Renal pelvis (tissue), 4 donors: ENCODE data around the gene NOS1AP. TPM values are rescaled to one million over a fixed set of nuclear protein-coding genes. Genes with fewer than 3 reads are reported as not detected.
"Not testable (repeated sequence)": the region's sequence is repeated elsewhere in the genome, so short reads cannot be mapped to it uniquely, and the experiment has no call there.

ENCODE experiments used
- DNase-seq: peaks from one replicate; pipeline ENCODE4 v3.0.0-alpha.2; 2013
- polyA plus RNA-seq, 3 donors: library from polyadenylated mRNA; unstranded; fragments of 120-200 nt; gene quantifications; one replicate each; pipeline ENCODE4 v1.2.1, GENCODE V29; 2013; ENCODE audit not compliant: insufficient read length in 3 of 3

Gene NOS1AP
- polyA plus RNA-seq, 3 donors, result 9.6 to 14.1 (median 10.0) TPM

GRCh38 chr1:162329826-162330225 is 260.3 kb downstream of the NOS1AP start:
- DNase-seq, result no peak

GRCh38 chr1:162333991-162334390 is 264.5 kb downstream of the NOS1AP start:
- DNase-seq, result no peak

- DNase-seq, result no peak
These were observed 265.6 kb downstream of the NOS1AP start for GRCh38 chr1:162335126-162335525.

GRCh38 chr1:162336621-162337285 is 267.3 kb downstream of the NOS1AP start:
- DNase-seq, result no peak

DNA sequence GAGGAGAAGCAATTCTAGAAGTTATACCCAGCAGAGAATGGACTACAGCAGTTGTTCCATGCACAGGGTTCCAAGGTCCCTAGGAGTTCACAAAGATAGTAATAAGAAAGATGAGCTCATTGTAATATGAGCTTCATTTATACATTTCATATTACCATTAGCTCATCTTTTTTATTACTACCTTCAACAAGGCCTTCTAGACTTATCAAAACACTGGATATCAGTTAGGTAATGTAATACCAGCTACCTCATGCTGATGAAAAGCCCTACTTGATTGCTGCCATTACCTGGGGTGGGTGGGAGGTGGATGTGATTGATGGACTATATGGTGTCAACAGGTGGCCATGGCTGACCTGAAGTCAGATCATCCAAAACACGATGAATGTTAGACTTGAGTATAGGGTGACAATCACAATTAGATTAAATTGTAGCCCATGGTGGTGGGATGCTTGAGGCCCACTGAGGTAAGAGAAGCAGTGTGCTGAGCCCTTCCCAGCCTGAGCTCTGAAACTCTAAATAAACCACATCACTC is 273.0 kb downstream of the NOS1AP start:
- DNase-seq, result no peak

- DNase-seq, result no peak
These were observed 274.0 kb downstream of the NOS1AP start for GRCh38 chr1:162343470-162343869.

- no peak for DNase-seq
These were observed 277.8 kb downstream of the NOS1AP start for GRCh38 chr1:162347281-162347680.

DNA sequence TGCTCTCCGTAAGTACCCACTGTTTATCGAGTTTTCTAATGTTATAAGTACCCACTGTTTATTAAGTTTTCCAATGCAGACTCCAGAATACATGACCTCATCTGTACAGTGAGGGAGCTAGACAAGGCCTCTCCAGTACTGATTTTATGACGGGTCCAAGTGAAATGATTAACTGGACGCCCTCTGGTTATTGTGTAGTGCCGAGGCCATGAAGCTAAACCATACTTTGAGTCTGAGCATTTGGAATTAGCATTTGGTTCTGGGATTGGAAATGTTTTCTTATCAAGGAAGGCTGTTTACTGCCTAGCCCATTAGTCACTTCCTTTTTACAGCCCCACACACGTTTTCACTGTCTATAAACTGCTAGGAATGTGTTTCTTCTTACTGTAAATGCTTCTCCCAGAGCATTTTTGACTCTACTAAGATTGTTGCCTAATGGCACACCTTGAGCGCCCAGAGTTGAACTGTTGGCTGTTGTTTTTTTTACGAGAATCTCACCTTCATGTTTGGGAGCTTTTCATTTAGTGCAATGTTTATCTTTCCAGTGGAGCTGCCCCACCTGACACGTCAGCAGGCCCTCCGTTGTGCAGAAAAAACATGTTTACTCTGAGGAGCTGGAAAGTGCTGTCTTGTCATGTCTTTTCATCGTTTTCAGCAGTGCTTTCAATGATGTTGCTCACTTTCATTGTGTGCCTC is 280.3 kb downstream of the NOS1AP start:
- peak; percentile 64 for DNase-seq

GRCh38 chr1:162351246-162351842 is 281.9 kb downstream of the NOS1AP start:
- DNase-seq, result no peak

GRCh38 chr1:162351874-162352273 is 282.4 kb downstream of the NOS1AP start:
- DNase-seq, result not testable (repeated sequence)

- DNase-seq, result no peak
These were observed 283.6 kb downstream of the NOS1AP start for GRCh38 chr1:162353078-162353477.

DNA sequence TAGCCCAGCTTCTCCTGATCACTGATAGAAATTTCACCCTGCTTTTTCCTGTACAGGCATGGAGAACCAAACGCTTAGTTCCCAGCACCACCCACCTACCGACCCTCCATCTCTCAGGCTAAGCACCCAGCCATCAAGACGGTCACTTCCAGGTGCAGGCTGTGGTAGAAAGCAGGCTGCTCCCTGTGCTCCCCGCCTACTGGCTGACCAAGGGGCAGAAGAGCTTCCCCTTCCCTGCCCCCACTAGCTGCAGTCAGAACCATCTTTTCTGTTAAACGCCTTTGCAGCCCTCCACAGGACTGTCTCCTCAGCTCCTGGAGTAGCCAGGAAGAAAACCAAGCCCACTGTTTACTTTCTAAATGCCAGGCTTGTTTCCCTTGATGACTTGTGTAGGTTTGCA is 284.2 kb downstream of the NOS1AP start:
- no peak for DNase-seq

- DNase-seq, result no peak
These were observed 288.3 kb downstream of the NOS1AP start for GRCh38 chr1:162357681-162358266.

DNA sequence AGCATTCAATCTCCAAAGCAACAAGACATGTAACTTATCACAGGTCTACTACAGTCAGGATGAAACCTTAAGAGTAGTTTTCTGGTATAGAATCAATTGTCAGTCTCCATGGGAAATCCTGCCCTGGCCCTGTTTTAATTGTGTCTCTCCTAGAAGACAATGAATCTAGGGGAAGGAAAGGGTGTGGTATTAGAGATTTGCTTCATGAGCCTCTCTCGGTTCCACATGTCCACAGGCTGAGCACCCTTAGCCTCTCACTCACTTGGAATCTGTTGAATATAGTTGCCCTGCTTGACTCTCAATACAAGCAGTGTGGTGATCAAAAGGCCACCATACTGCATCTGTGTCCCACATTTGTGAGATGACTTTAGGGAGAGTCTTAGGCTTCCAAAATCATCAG is 289.4 kb downstream of the NOS1AP start:
- no peak for DNase-seq

DNA sequence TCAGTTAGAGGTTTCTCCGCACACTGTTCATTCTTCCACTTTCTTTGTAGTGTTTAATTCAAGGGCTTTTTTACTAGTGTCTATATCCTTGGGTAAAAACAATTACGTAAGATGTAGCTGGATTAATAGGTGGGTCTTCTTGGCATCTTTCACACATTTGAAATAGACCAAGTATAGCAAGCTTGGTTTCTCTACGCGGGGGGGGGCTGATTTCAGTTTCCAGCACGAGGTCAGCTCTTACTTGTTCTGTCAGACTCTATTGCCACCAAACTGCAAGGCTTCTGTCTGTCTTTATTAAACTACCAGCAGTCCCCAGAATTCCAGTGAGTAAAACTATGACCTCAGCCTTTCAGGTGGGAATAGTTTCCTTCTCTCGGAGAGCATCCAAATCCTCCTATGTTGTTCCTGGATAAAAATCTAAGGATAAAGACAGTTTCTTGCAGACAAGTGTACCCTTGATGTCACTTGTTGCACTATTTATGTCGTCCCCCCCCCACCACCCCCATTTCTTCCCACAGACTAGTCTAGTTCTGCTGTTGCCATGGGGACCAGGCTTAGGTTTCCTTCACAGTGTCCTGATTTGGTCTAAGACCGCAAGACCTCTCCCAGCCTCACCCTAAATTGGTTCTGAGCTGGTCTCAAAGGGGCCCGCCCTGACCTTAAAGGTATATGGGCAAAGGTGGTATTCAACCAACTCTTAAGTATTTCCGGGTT is 290.2 kb downstream of the NOS1AP start:
- no peak for DNase-seq

GRCh38 chr1:162360237-162360873 is 290.9 kb downstream of the NOS1AP start:
- no peak for DNase-seq

DNA sequence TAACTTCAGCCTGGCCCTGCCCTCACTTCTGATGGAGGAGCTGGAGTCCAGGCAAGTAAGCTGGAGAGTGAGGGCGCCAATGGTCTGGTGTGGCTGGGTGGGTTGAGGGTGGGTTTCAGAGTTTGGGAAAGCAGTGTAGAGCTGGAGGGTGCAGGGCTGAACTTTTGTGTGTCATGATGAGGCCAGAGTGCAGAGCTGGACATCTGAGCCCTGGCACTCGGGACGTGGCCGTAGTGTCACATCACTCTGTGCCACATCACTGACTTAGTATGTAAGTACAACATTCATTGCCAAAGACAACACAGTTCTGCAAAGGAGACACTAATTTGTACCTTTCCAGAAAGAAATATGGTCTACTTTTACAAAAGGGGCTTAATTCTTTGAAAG is 291.4 kb downstream of the NOS1AP start:
- no peak for DNase-seq

- DNase-seq, result no peak
These were observed 291.9 kb downstream of the NOS1AP start for GRCh38 chr1:162361349-162361748.

DNA sequence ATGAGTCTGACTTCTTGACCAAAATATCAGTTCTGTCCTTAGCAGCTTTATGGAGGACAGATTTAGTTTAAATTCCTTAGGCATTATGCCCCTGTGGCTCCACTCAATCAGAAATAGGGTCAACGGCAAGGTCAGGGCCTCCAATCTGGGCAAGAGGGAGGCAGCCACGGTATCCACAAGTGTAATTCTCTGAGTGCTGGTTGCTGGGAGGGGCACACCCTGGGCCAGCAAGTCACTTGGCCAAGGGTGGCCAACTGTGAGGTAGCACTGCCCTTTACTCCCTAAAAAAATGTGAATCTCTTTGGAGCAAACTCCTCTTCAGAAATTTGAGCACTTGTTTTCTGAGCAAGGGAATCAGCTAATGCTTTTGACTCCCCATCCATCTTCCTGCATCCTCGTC is 294.3 kb downstream of the NOS1AP start:
- DNase-seq, result no peak

DNA sequence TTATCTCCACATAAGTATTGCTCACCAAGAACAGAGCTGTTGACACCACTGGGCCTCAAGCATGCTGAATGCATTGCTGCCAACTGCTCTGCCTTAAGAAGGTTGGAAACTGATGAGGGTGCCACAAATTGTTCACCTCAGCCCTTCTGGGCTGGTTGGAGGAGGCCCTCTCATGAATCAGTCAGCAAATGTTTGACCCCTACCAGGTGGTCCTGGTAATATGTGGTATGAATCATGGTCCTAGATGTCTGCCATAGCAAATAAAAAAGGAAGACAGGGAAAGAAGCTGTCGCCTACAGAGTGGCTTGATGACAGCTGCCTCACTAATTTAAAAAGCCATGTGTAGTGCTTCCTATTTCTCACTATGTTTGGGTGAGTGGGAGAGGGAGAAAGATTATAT is 295.0 kb downstream of the NOS1AP start:
- no peak for DNase-seq

- no peak for DNase-seq
These were observed 296.0 kb downstream of the NOS1AP start for GRCh38 chr1:162365284-162366020.
